Measurements from ENCODE around the gene TMX1.

The TMX1 gene

GRCh38 chr14:51304941-51305340 lies 64.9 kb downstream of the TMX1 start:
- DNase-seq (ENCODE audit: low read depth), result no peak
- H3K4me3 ChIP-seq (ENCODE audit: low read depth, low read length), result no peak overlapping the region
- TF ChIP-seq MAX (IDR thresholded peaks at IDR 0.05; ENCODE audit: low read depth, low read length), result no peak
- TF ChIP-seq POLR2A (IDR thresholded peaks at IDR 0.05; ENCODE audit: extremely low read depth, insufficient read length), result no peak
- no peak for TF ChIP-seq CTCF (IDR thresholded peaks at IDR 0.05; ENCODE audit: low read depth, low read length)
- TF ChIP-seq MYC (IDR thresholded peaks at IDR 0.05; ENCODE audit: low read depth, low read length), result no peak

GRCh38 chr14:51305751-51306150 lies 65.7 kb downstream of the TMX1 start:
- no peak overlapping the region for H3K4me3 ChIP-seq (ENCODE audit: low read depth, low read length)
- DNase-seq (ENCODE audit: low read depth), result no peak
- TF ChIP-seq CTCF (IDR thresholded peaks at IDR 0.05; ENCODE audit: low read depth, low read length) (no peak), MAX (IDR thresholded peaks at IDR 0.05; ENCODE audit: low read depth, low read length) (no peak), MYC (IDR thresholded peaks at IDR 0.05; ENCODE audit: low read depth, low read length) (no peak), POLR2A (IDR thresholded peaks at IDR 0.05; ENCODE audit: extremely low read depth, insufficient read length) (no peak)
